ENCODE measurements around the gene GLB1L2.

GLB1L2 gene

GRCh38 chr11:134383576-134384221, 51.9 kb downstream of the GLB1L2 start:
- no peak for TF ChIP-seq CTCF (IDR thresholded peaks at IDR 0.05; ENCODE audit: low read depth, low read length)
- DNase-seq (ENCODE audit: extremely low read depth, low read depth), result no peak

- no peak for DNase-seq (ENCODE audit: extremely low read depth, low read depth)
- TF ChIP-seq CTCF (IDR thresholded peaks at IDR 0.05; ENCODE audit: low read depth, low read length), result no peak
Measured at GRCh38 chr11:134384406-134384805, 52.6 kb downstream of the GLB1L2 start.

- DNase-seq (ENCODE audit: extremely low read depth, low read depth), result no peak
- no peak for TF ChIP-seq CTCF (IDR thresholded peaks at IDR 0.05; ENCODE audit: low read depth, low read length)
Measured at GRCh38 chr11:134385171-134385570, 53.4 kb downstream of the GLB1L2 start.

GRCh38 chr11:134385774-134386565, 54.2 kb downstream of the GLB1L2 start:
- no peak for TF ChIP-seq CTCF (IDR thresholded peaks at IDR 0.05; ENCODE audit: low read depth, low read length)
- no peak for DNase-seq (ENCODE audit: extremely low read depth, low read depth)

- no peak for DNase-seq (ENCODE audit: extremely low read depth, low read depth)
- TF ChIP-seq CTCF (IDR thresholded peaks at IDR 0.05; ENCODE audit: low read depth, low read length), result no peak
Measured at GRCh38 chr11:134386945-134387344, 55.2 kb downstream of the GLB1L2 start.

GRCh38 chr11:134387501-134387900, 55.7 kb downstream of the GLB1L2 start:
- no peak for DNase-seq (ENCODE audit: extremely low read depth, low read depth)
- TF ChIP-seq CTCF (IDR thresholded peaks at IDR 0.05; ENCODE audit: low read depth, low read length), result no peak

- no peak for DNase-seq (ENCODE audit: extremely low read depth, low read depth)
- TF ChIP-seq CTCF (IDR thresholded peaks at IDR 0.05; ENCODE audit: low read depth, low read length), result no peak
Measured at GRCh38 chr11:134388590-134388989, 56.8 kb downstream of the GLB1L2 start.

Data from AG09319 (cell line).